Activated CD4-positive, CD25-positive, alpha-beta regulatory T cell treated with anti-CD3 and anti-CD28 coated beads, Interleukin-2, amount 50 U/mL, for 16 hours (primary cell): ENCODE results near the gene DMKN.
"Not testable (repeated sequence)": the region's sequence is repeated elsewhere in the genome, so short reads cannot be mapped to it uniquely, and the experiment has no call there.

Experiments
- DNase-seq: peaks from one replicate; pipeline ENCODE4 v3.0.0-alpha.2; 2020; ENCODE audit warnings: low read depth, low spot score

Gene DMKN

GRCh38 chr19:35498220-35498619, 15.2 kb downstream of the DMKN start:
- no peak for DNase-seq

- DNase-seq: no peak
These were observed 16.0 kb downstream of the DMKN start for GRCh38 chr19:35497406-35497805.

GRCh38 chr19:35495107-35496064, 18.1 kb downstream of the DMKN start:
- DNase-seq: peak; percentile 52

- DNase-seq: no peak
These were observed 19.5 kb downstream of the DMKN start for GRCh38 chr19:35493971-35494370.

GRCh38 chr19:35491836-35492360, 21.6 kb downstream of the DMKN start:
- DNase-seq: no peak

GRCh38 chr19:35490364-35490763, 23.1 kb downstream of the DMKN start, which contains the start of gene KRTDAP:
KRTDAP (minus strand) TSS chr19:35490464; CDS start chr19:35490442, 22 bp downstream.
- DNase-seq: no peak

- DNase-seq: no peak
These were observed 24.8 kb downstream of the DMKN start for GRCh38 chr19:35488677-35489076.

GRCh38 chr19:35487656-35488182, 25.7 kb downstream of the DMKN start:
- DNase-seq: no peak

GRCh38 chr19:35486268-35486708, 27.2 kb downstream of the DMKN start:
- no peak for DNase-seq

GRCh38 chr19:35484252-35485036, 29.0 kb downstream of the DMKN start:
- no peak for DNase-seq

- no peak for DNase-seq
These were observed 30.4 kb downstream of the DMKN start for GRCh38 chr19:35483089-35483488.

GRCh38 chr19:35478794-35479677, 34.4 kb downstream of the DMKN start:
- no peak for DNase-seq

GRCh38 chr19:35476149-35476548, 37.3 kb downstream of the DMKN start:
- DNase-seq: no peak

- not testable (repeated sequence) for DNase-seq
These were observed 38.9 kb downstream of the DMKN start for GRCh38 chr19:35474594-35474993.

GRCh38 chr19:35474104-35474503, 39.3 kb downstream of the DMKN start:
- no peak for DNase-seq

GRCh38 chr19:35471946-35472345, 41.5 kb downstream of the DMKN start:
- no peak for DNase-seq

- DNase-seq: not testable (repeated sequence)
These were observed 42.4 kb downstream of the DMKN start for GRCh38 chr19:35471075-35471474.

- DNase-seq: no peak
These were observed 43.3 kb downstream of the DMKN start for GRCh38 chr19:35470128-35470527.

- peak; percentile 33 for DNase-seq
These were observed 44.8 kb downstream of the DMKN start for GRCh38 chr19:35468637-35469036.

- no peak for DNase-seq
These were observed 47.2 kb downstream of the DMKN start for GRCh38 chr19:35466259-35466658.

- not testable (repeated sequence) for DNase-seq
These were observed 50.5 kb downstream of the DMKN start for GRCh38 chr19:35462956-35463355.
